ENCODE data around the gene BCAS3.

GRCh38 chr17:61188081-61188480 is 510.4 kb downstream of the BCAS3 start:
- TF ChIP-seq CTCF (IDR thresholded peaks at IDR 0.05) (no peak), POLR2A (IDR thresholded peaks at IDR 0.05) (no peak)
